ENCODE data around the gene PTGDR2. TPM values are rescaled to one million over a fixed set of nuclear protein-coding genes. Genes with fewer than 3 reads are reported as not detected.

PTGDR2 gene
- total RNA-seq, 1 donor from 2014 or later: 3.0 TPM

Other genes starting within 250 kb of the PTGDR2 start
- gene MS4A8, start 156.3 kb downstream of the PTGDR2 start, total RNA-seq: not detected
- not detected for gene MS4A18, start 131.2 kb downstream of the PTGDR2 start, total RNA-seq
- gene MS4A15, start 99.1 kb downstream of the PTGDR2 start, total RNA-seq: not detected
- not detected for gene MS4A10, start 70.6 kb downstream of the PTGDR2 start, total RNA-seq
- gene CCDC86, start 13.8 kb downstream of the PTGDR2 start, total RNA-seq: 8.4 TPM
- not detected for gene ZP1, start 11.6 kb upstream of the PTGDR2 start, total RNA-seq
- 34.0 TPM for gene PRPF19, start 50.6 kb upstream of the PTGDR2 start, total RNA-seq
- gene TMEM109, start 58.2 kb upstream of the PTGDR2 start, total RNA-seq: 82.2 TPM
- 6.5 TPM for gene TMEM132A, start 68.5 kb upstream of the PTGDR2 start, total RNA-seq
- 19.1 TPM for gene SLC15A3, start 96.2 kb upstream of the PTGDR2 start, total RNA-seq
- gene CD6, start 115.7 kb upstream of the PTGDR2 start, total RNA-seq: 0.08 TPM
- gene CD5, start 246.5 kb upstream of the PTGDR2 start, total RNA-seq: not detected